Inflammatory macrophage treated with lipopolysaccharide for 1 hour (primary cell): ENCODE measurements around the gene SGMS1.
A peak's percentile ranks its signal among the peaks of the same experiment; 100 is the strongest.
"Not testable (repeated sequence)": the region's sequence is repeated elsewhere in the genome, so short reads cannot be mapped to it uniquely, and the experiment has no call there.

Experiments
- DNase-seq, 2 donors: peaks; one replicate each; pipeline ENCODE4 v3.0.0-alpha.2; 2020 to 2022

The SGMS1 gene

GRCh38 chr10:50286996-50287803, 336.6 kb downstream of the SGMS1 start:
- no peak for DNase-seq

- peak in 1 of 2 donors; percentile 11 for DNase-seq
Observed at GRCh38 chr10:50286517-50286916, 337.2 kb downstream of the SGMS1 start.

DNA sequence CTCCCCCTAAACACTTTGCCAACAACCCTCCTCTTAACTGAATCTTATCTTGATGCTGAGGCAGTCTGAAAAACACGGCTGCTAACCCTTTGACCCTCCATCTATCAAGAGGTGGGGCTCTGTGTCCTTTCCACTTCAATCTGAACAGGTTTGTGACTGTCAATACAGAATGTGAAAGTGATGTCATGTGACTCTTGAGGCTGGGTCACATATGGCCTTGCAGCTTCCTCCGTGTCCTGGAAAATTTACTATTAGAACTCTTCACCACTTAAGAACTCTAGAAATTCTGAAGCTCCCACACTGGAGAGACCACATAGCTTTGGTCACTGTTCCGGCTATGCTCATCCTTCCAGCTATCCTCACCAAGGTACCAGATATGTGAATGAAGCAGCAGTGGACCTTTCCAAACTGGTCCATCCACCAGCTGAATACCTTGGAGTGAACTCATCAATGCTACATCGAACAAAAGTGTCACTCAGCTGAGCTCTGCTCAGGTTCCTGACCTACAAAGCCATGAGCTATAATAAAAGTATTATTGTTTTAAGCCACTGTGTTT, 341.7 kb downstream of the SGMS1 start:
- DNase-seq: no peak

GRCh38 chr10:50281210-50281966, 342.4 kb downstream of the SGMS1 start:
- no peak for DNase-seq

GRCh38 chr10:50280049-50280841, 343.5 kb downstream of the SGMS1 start:
- DNase-seq: no peak

DNA sequence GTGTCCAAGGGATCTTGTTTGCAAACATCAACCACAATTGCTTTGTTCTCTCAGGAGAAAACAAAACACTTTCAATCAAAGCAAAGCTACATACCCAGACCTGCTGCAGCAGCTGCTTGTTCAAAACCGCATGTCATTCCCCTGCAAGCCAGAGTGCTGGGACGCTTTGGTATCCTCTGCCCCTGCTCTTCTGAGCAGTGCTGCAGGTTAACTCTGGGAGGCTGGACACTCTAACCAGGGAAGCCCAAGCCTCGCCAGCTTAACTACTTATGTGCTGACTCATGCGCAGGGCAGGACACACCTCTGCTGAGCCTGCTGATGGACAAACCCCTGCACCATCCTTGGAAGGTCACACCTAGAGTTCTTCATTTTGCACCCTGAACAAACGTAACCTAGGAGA, 344.3 kb downstream of the SGMS1 start:
- DNase-seq: no peak

GRCh38 chr10:50275650-50276235, 348.0 kb downstream of the SGMS1 start:
- peak; percentile 17 to 57 for DNase-seq

GRCh38 chr10:50272531-50272930, 351.2 kb downstream of the SGMS1 start:
- no peak for DNase-seq

DNA sequence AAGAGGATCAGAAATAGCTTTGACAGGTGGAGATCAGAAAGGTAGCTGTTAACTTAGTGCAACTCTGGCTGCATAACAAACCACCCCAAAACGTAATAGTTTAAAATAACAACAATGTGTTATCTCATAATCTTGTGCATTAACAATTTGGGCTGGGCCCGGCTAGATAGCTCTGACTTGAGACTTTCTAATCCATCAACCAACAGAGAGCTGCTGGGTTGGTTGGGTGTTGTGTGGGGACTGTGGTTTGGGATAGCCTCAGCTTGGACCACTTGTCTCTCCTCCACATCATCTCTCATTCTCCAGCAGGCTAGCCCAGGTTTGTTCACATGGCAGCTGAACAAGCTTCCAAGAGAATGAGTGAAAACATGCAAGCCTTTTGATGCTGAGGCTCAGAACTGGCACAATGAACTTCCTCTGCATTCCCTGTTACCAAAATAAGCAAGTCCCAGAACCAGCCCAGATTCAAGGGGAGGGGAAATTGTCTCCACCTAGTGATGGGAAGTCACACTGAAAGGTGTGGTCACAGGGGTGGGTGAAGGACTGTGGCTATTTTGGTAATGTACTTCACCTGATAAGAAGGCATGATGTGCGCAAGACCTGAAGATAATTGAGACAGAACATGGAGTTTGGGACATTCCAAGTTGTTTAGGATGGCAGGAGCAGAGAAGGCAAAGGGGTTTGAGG, 352.0 kb downstream of the SGMS1 start:
- DNase-seq: no peak

DNA sequence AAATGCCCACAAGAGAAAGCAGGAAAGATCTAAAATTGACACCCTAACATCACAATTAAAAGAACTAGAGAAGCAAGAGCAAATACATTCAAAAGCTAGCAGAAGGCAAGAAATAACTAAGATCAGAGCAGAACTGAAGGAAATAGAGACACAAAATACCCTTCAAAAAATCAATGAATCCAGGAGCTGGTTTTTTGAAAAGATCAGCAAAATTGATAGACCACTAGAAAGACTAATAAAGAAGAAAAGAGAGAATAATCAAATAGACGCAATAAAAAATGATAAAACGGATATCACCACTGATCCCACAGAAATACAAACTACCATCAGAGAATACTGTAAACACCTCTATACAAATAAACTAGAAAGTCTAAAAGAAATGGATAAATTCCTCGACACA, 355.9 kb downstream of the SGMS1 start:
- not testable (repeated sequence) for DNase-seq

- not testable (repeated sequence) for DNase-seq
Observed at GRCh38 chr10:50262625-50263024, 361.1 kb downstream of the SGMS1 start.

DNA sequence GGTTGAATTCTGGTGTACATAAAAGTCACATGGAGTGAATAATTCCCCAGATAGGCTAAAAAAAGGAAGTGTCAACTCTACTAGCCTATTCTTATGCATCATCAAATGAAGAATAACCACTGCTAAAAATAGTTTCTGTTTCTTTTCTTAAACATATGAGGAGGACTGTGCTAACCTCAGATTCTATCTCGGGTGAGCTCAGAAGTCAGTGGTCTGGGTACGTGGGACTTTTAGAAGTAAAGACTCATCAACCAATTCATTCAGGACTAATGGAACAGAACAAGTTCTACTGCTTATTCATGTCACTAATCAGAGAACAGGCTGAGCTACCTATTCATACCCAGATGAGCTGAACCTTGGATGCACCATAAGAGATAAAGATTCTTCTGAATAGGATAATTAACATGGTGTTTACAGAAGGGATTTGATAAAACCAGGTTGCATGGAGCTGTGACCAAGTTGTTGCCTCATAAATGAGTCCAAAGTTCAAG, 362.9 kb downstream of the SGMS1 start:
- peak; percentile 51 to 79 for DNase-seq
